T-helper 17 cell (primary cell): Measurements from ENCODE around the gene HTR3C. TPM values are rescaled to one million over a fixed set of nuclear protein-coding genes. Genes with fewer than 3 reads are reported as not detected.
"Not testable (repeated sequence)": the region's sequence is repeated elsewhere in the genome, so short reads cannot be mapped to it uniquely, and the experiment has no call there.

Source experiments
- ATAC-seq: fragments of 150-1000 bp; cut with Tn5 transposase; 2 replicates; pipeline ENCODE4 v1.10.0; 2021; ENCODE audit warnings: mild to moderate bottlenecking, moderate library complexity
- DNase-seq, 3 donors: peaks; one replicate each; pipeline versions ENCODE4 v3.0.0 to v3.0.0-alpha.2; 2020 to 2021
- H3K9me3 ChIP-seq: one replicate; pipeline ENCODE4 v1.7.0; 2013; ENCODE audit warnings: low read length, mild to moderate bottlenecking; ENCODE audit not compliant: control insufficient read depth, poor library complexity, severe bottlenecking
- H3K27ac Mint-ChIP-seq: one replicate; pipeline ENCODE4 v1.8.0; 2022; ENCODE audit warnings: mild to moderate bottlenecking, moderate library complexity, mixed read lengths
- H3K27me3 Mint-ChIP-seq: one replicate; pipeline ENCODE4 v1.8.0; 2022; ENCODE audit warnings: mixed read lengths
- H3K36me3 Mint-ChIP-seq: one replicate; pipeline ENCODE4 v1.8.0; 2022; ENCODE audit warnings: low read depth, mixed read lengths
- H3K4me1 Mint-ChIP-seq: one replicate; pipeline ENCODE4 v1.8.0; 2022; ENCODE audit warnings: mild to moderate bottlenecking, mixed read lengths
- H3K4me3 Mint-ChIP-seq: one replicate; pipeline ENCODE4 v1.8.0; 2022; ENCODE audit warnings: mild to moderate bottlenecking, moderate library complexity, mixed read lengths
- total RNA-seq, 4 donors: library from RNA in 2 of 4; stranded (reverse) in 2 of 4; gene quantifications; one replicate each; pipeline ENCODE4 v1.2.3 and lab custom pipeline; 2022 to 2026

The HTR3C gene
- total RNA-seq, 2 donors from 2014 or later = not detected

DNA sequence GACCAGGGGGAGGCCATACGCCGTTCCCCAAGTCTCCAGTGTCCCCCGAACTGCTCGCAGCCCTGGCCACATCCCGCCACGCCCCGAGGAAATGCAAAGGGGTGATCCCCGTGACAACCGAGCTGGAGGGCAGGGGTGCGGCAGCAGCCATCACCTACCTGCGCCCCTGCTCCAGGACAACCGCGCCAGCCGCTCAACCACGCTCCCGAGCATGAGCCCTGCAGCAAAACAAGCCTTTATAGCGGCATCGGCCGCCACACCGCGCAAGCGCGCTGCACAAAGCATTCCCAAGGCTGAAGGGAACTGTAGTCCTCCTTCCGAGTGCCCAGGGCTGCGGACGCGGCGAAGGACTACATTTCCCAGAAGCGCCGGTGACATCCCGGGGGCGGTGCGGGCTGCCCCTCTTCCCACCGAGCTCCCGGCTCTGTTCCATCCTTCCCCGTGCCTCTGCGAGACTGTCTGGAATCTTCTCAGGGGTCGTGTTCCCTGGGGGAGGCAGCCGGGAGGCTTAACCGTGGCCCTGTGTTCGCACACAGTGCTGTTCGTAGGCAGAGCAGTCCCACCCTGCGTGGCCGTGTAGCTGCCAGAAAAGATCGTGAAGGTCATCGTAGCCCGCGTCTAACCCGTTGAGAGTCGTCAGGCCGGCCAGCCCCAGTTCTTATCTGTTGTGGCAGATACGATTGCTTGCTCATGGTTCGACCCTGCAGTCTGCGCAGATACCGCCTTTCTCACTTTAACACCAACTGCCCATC lies 35.0 kb upstream of the HTR3C start, which contains the start of gene ABCC5:
Gene ABCC5, minus strand, starts transcription at position 213 of the 752 bp plus-strand sequence. CDS start 3,492 bp downstream, outside the sequence.
- ATAC-seq (peak; percentile 97), DNase-seq (peak; percentile 60 to 72 (median 71))
- Mint-ChIP-seq H3K4me3 (peak within 1 kb of the TSS; percentile 98), H3K4me1 (peaks cover 19% of the 10 kb centered on the region), H3K36me3 (peaks cover 7% of the 10 kb centered on the region), H3K27me3 (peaks cover 20% of the 10 kb centered on the region), H3K27ac (peak within 1 kb of the TSS; percentile 93)
- no peaks in the 10 kb centered on the region for H3K9me3 ChIP-seq

- H3K9me3 ChIP-seq = no peaks in the 10 kb centered on the region
- ATAC-seq (no peak), DNase-seq (no peak)
- Mint-ChIP-seq H3K4me1 (peaks cover 19% of the 10 kb centered on the region), H3K4me3 (peak overlapping the region; percentile 98), H3K27ac (peak overlapping the region; percentile 93), H3K27me3 (peaks cover 25% of the 10 kb centered on the region), H3K36me3 (peaks cover 8% of the 10 kb centered on the region)
Observed at GRCh38 chr3:184018424-184018973, 34.3 kb upstream of the HTR3C start.

GRCh38 chr3:184022323-184022722 lies 30.5 kb upstream of the HTR3C start:
- H3K36me3 Mint-ChIP-seq = peaks cover 8% of the 10 kb centered on the region
- H3K9me3 ChIP-seq = no peaks in the 10 kb centered on the region
- peaks cover 35% of the 10 kb centered on the region for H3K27me3 Mint-ChIP-seq
- DNase-seq (no peak), ATAC-seq (no peak)
- no peak overlapping the region for H3K4me3 Mint-ChIP-seq
- H3K27ac Mint-ChIP-seq = no peak overlapping the region
- H3K4me1 Mint-ChIP-seq = peaks cover 11% of the 10 kb centered on the region

GRCh38 chr3:184025256-184025655 lies 27.6 kb upstream of the HTR3C start:
- H3K36me3 Mint-ChIP-seq, ATAC-seq, H3K4me3 Mint-ChIP-seq, H3K9me3 ChIP-seq, H3K4me1 Mint-ChIP-seq, DNase-seq, H3K27ac Mint-ChIP-seq: not testable (repeated sequence)
- peaks cover 35% of the 10 kb centered on the region for H3K27me3 Mint-ChIP-seq

GRCh38 chr3:184028275-184028890 lies 24.5 kb upstream of the HTR3C start:
- H3K4me3 Mint-ChIP-seq, DNase-seq, H3K4me1 Mint-ChIP-seq, ATAC-seq, H3K27ac Mint-ChIP-seq, H3K36me3 Mint-ChIP-seq, H3K9me3 ChIP-seq: not testable (repeated sequence)
- H3K27me3 Mint-ChIP-seq = peaks cover 24% of the 10 kb centered on the region

DNA sequence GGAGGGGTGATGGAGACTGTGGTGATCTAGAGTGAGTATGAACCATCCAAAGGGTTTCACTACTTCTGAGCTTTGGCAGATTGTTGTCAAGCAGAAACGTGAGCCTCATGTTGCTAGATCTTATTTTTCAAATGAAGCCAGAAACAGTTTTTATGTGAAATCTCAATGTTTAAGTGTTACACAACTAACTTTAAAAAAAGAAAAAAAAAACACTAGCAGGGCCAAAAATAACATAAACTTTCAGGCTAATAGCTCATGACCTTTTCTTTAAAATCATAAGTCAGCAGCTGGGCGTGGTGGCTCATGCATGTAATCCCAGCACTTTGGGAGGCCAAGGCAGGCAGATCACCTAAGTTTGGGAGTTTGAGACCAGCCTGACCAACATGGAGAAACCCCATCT lies 23.4 kb upstream of the HTR3C start:
- Mint-ChIP-seq H3K36me3 (no peaks in the 10 kb centered on the region), H3K27me3 (peaks cover 18% of the 10 kb centered on the region), H3K4me1 (peaks cover 3% of the 10 kb centered on the region), H3K4me3 (no peak overlapping the region), H3K27ac (no peak overlapping the region)
- DNase-seq = no peak
- no peaks in the 10 kb centered on the region for H3K9me3 ChIP-seq
- ATAC-seq = no peak

DNA sequence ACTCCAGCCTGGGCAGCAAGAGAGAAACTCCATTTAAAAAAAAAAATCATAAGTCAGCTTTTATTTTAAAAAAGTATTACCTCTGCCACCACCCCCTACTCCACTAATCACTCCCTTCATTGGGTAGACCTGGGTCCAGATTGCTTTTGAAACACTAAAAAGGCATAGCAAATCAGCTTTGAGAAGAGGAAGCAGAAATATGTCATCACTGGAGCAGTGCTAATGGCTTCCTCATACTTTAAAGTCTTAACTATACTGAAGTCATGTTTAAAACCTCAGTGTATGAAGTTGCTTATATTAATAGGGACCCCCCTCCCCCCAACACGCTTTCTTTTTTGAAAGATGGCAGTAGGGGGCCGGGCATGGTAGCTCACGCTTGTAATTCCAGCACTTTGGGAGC lies 22.3 kb upstream of the HTR3C start:
- peaks cover 3% of the 10 kb centered on the region for H3K4me1 Mint-ChIP-seq
- H3K36me3 Mint-ChIP-seq = no peaks in the 10 kb centered on the region

DNA sequence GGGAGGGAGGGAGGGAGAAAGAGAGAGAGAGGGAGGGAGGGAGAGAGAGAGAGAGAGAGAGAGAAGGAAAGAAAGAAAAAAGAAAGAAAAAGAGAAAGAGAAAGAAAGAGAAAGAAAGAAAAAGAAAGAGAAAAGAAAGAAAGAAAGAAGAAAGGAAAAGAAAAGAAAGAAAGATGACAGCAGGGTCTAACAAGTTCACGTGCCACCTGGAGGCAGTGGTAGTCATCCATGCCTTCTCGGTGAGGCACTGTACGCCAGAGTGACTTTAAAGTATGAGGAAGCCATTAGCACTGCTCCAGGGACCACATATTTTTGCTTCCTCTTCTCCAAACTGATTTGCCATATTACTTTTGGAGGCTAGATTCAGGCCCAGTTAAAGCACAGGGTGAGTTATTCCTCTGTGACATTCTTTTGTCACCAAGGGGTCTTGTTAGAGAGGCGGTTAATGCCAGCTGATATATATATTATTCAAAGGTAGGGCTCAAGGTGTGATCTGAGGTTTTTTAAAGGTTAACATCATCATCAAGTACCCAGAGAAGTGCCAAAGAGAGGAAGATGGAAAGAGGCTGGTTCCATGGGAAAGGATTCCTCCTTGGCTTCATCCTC lies 21.6 kb upstream of the HTR3C start, which contains the start of gene HTR3D:
Gene HTR3D, plus strand, starts transcription at position 556 of the 606 bp plus-strand sequence. Its CDS starts 0 bp downstream, at position 556.
- H3K9me3 ChIP-seq = no peaks in the 10 kb centered on the region
- peaks cover 18% of the 10 kb centered on the region for H3K27me3 Mint-ChIP-seq
- no peak for ATAC-seq
- H3K4me1 Mint-ChIP-seq = peaks cover 3% of the 10 kb centered on the region
- DNase-seq = no peak
- no peaks in the 10 kb centered on the region for H3K36me3 Mint-ChIP-seq
- no peak within 1 kb of the TSS for H3K4me3 Mint-ChIP-seq
- no peak within 1 kb of the TSS for H3K27ac Mint-ChIP-seq

More for the DNA sequence above, 22.3 kb upstream of the HTR3C start:
- no peak for ATAC-seq
- Mint-ChIP-seq H3K27me3 (peaks cover 18% of the 10 kb centered on the region), H3K27ac (no peak overlapping the region), H3K4me3 (no peak overlapping the region)
- no peaks in the 10 kb centered on the region for H3K9me3 ChIP-seq
- DNase-seq = no peak

DNA sequence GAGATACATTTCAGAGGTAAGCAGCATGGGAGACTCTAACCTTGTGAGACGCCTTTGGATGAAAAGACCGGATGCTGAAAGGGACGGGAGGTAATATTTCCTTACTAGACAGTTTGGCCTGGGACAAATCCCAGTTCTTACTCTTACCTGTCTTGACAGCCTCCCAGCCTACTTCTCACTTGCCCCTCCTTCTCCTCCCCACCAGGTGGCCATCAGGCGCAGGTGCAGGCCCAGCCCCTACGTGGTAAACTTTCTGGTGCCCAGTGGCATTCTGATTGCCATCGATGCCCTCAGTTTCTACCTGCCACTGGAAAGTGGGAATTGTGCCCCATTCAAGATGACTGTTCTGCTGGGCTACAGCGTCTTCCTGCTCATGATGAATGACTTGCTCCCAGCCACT lies 15.0 kb upstream of the HTR3C start:
- Mint-ChIP-seq H3K4me1 (no peaks in the 10 kb centered on the region), H3K27me3 (peaks cover 10% of the 10 kb centered on the region), H3K4me3 (no peak overlapping the region), H3K36me3 (no peaks in the 10 kb centered on the region), H3K27ac (no peak overlapping the region)
- DNase-seq (no peak), ATAC-seq (no peak)
- no peaks in the 10 kb centered on the region for H3K9me3 ChIP-seq

DNA sequence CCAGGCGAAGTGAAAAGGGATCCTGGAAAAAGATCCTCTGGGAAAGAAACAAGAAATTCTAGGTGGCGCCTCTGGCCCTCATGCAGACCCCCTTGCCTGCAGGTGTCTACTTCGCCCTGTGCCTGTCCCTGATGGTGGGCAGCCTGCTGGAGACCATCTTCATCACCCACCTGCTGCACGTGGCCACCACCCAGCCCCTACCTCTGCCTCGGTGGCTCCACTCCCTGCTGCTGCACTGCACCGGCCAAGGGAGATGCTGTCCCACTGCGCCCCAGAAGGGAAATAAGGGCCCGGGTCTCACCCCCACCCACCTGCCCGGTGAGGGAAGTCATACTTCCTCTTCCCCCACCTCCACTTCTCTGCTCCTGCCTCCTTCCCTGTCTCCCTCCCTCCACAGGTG lies 14.5 kb upstream of the HTR3C start:
- ATAC-seq = not testable (repeated sequence)

GRCh38 chr3:184039414-184039813 lies 13.4 kb upstream of the HTR3C start:
- no peak for ATAC-seq
- Mint-ChIP-seq H3K4me1 (no peaks in the 10 kb centered on the region), H3K36me3 (no peaks in the 10 kb centered on the region), H3K27me3 (peaks cover 14% of the 10 kb centered on the region), H3K27ac (no peak overlapping the region), H3K4me3 (no peak overlapping the region)
- no peaks in the 10 kb centered on the region for H3K9me3 ChIP-seq
- DNase-seq = no peak

More for the DNA sequence above, 14.5 kb upstream of the HTR3C start:
- not testable (repeated sequence) for H3K4me1 Mint-ChIP-seq, H3K36me3 Mint-ChIP-seq, H3K27ac Mint-ChIP-seq, DNase-seq, H3K4me3 Mint-ChIP-seq, H3K9me3 ChIP-seq
- H3K27me3 Mint-ChIP-seq = peaks cover 14% of the 10 kb centered on the region

- Mint-ChIP-seq H3K27me3 (peaks cover 18% of the 10 kb centered on the region), H3K4me1 (no peaks in the 10 kb centered on the region), H3K4me3 (no peak overlapping the region), H3K27ac (no peak overlapping the region), H3K36me3 (no peaks in the 10 kb centered on the region)
- DNase-seq (no peak), ATAC-seq (no peak)
- no peaks in the 10 kb centered on the region for H3K9me3 ChIP-seq
Observed at GRCh38 chr3:184040010-184040409, 12.8 kb upstream of the HTR3C start.

- Mint-ChIP-seq H3K36me3 (no peaks in the 10 kb centered on the region), H3K27me3 (peaks cover 20% of the 10 kb centered on the region), H3K27ac (no peak overlapping the region), H3K4me1 (no peaks in the 10 kb centered on the region), H3K4me3 (peak overlapping the region; percentile 15)
- no peaks in the 10 kb centered on the region for H3K9me3 ChIP-seq
- no peak for DNase-seq
- ATAC-seq = no peak
Observed at GRCh38 chr3:184042617-184043016, 10.2 kb upstream of the HTR3C start.
